K562 (cell line): ENCODE results near the gene MGST2. TPM values are rescaled to one million over a fixed set of nuclear protein-coding genes. Genes with fewer than 3 reads are reported as not detected.

Source experiments
- ATAC-seq: fragments of 200-7000 bp; cut with Tn5 transposase; 3 replicates; pipeline ENCODE4 v1.9.1; 2020; ENCODE audit warnings: moderate library complexity
- BruUV-seq: library from RNA; stranded (reverse); fragments of 400-500 nt; replicated peaks from 2 replicates; lab custom pipeline; 2021; lab: Mats Ljungman, UMichigan
- CTCF ChIA-PET: fragments of 300-600 bp; formaldehyde crosslinking; extraction: SDS; loops from one replicate; lab custom pipeline; 2021; ENCODE audit warnings: low intra/inter-chr PET ratio; lab: Yijun Ruan, JAX
- POLR2A ChIA-PET: fragments of 300-600, 350-650 bp; sonication (Branson Sonifier 250); formaldehyde crosslinking; extraction: SDS; loops from one replicate; lab custom pipeline; 2021; ENCODE audit warnings: antibody characterized with exemption, inconsistent platforms; lab: Yijun Ruan, JAX
- DNase-seq, 4 experiments: peaks; one replicate each; pipeline versions ENCODE4 v3.0.0 to v3.0.0-alpha.2; 2011 to 2018; ENCODE audit warnings: low spot score in 3 of 4, mixed read lengths in 3 of 4; ENCODE audit errors: extremely low read depth in 1 of 4
- FAIRE-seq: peaks from 2 replicates; lab custom pipeline; 2011; peaks lifted over from hg19 to GRCh38; lab: Jason Lieb, UNC
- H2AFZ ChIP-seq: 2 replicates; pipeline ENCODE4 v1.6.0; 2011; ENCODE audit warnings: low read depth, low read length, control low read depth, inconsistent platforms
- H3K27ac ChIP-seq: fragments of 200-600 bp; 3 replicates; pipeline ENCODE4 v1.8.0; 2011; ENCODE audit warnings: low read depth, mild to moderate bottlenecking, control low read depth, inconsistent platforms, low read length, moderate library complexity, mixed read lengths; ENCODE audit errors: extremely low read depth
- H3K27me3 ChIP-seq, 2 experiments: fragments of 300-600 bp in 1 of 2; 2 replicates in 1 of 2; 3 replicates in 1 of 2; pipeline versions ENCODE4 v1.6.0 to v1.8.0; 2011; ENCODE audit warnings: inconsistent platforms in 2 of 2, low read length in 2 of 2, mild to moderate bottlenecking in 1 of 2, mixed read lengths in 1 of 2, moderate library complexity in 1 of 2; ENCODE audit not compliant: control insufficient read depth in 2 of 2, insufficient read depth in 2 of 2
- H3K36me3 ChIP-seq: fragments of 300-600 bp; 3 replicates; pipeline ENCODE4 v1.8.0; 2011; ENCODE audit warnings: mild to moderate bottlenecking, low read length, inconsistent platforms; ENCODE audit not compliant: control insufficient read depth, insufficient read depth
- H3K4me1 ChIP-seq, 2 experiments: fragments of 200-600 bp in 1 of 2; replicated peaks in 1 of 2; 2 replicates in 1 of 2; 3 replicates in 1 of 2; pipeline versions ENCODE4 v1.5.1 to v1.8.0; 2011; ENCODE audit warnings: inconsistent platforms in 2 of 2, low read length in 2 of 2, mild to moderate bottlenecking in 1 of 2, mixed read lengths in 1 of 2, moderate library complexity in 1 of 2; ENCODE audit not compliant: control insufficient read depth in 2 of 2, insufficient read depth in 2 of 2
- H3K4me2 ChIP-seq: 2 replicates; pipeline ENCODE4 v1.6.1; 2011; ENCODE audit warnings: low read length, control low read depth, inconsistent platforms, mixed read lengths; ENCODE audit not compliant: insufficient read depth
- H3K4me3 ChIP-seq: fragments of 200-600 bp; sonication (generic), shearing (Covaris generic); 2 replicates; pipeline ENCODE4 v1.5.1; 2016; ENCODE audit warnings: control low read depth, inconsistent platforms
- H3K79me2 ChIP-seq: fragments of 200-600 bp; 3 replicates; pipeline ENCODE4 v1.8.0; 2011; ENCODE audit warnings: low read length, inconsistent platforms; ENCODE audit not compliant: control insufficient read depth, insufficient read depth
- H3K9ac ChIP-seq, 2 experiments: 2 replicates each; pipeline versions ENCODE4 v1.6.0 to v1.6.1; 2011; ENCODE audit warnings: low read depth in 2 of 2, low read length in 2 of 2, control low read depth in 1 of 2, inconsistent platforms in 1 of 2, mild to moderate bottlenecking in 1 of 2, mixed read lengths in 1 of 2; ENCODE audit not compliant: insufficient read depth in 1 of 2
- H3K9me1 ChIP-seq: one replicate; pipeline ENCODE4 v1.6.0; 2011; ENCODE audit warnings: inconsistent platforms, mild to moderate bottlenecking, low read length, moderate library complexity; ENCODE audit not compliant: control insufficient read depth, insufficient read depth
- H3K9me3 ChIP-seq: replicated peaks from 2 replicates; pipeline ENCODE4 v1.5.1; 2011; ENCODE audit warnings: low read depth, low read length, inconsistent platforms; ENCODE audit not compliant: control insufficient read depth, insufficient read depth
- H4K20me1 ChIP-seq: replicated peaks from 2 replicates; pipeline ENCODE4 v1.6.1; 2011; ENCODE audit warnings: low read length, inconsistent platforms, mixed read lengths; ENCODE audit not compliant: control insufficient read depth, insufficient read depth
- KDM5B ChIP-seq: fragments of 200-600 bp; sonication (generic); IDR thresholded peaks from 2 replicates; pipeline ENCODE4 v1.6.1; 2012; ENCODE audit warnings: low read depth, mild to moderate bottlenecking, moderate library complexity, low read length, control low read depth, inconsistent platforms; ENCODE audit not compliant: insufficient replicate concordance
- RBM34 ChIP-seq: fragments of 200-400 bp; formaldehyde crosslinking; IDR thresholded peaks from 2 replicates; pipeline ENCODE4 v1.6.1; 2018; ENCODE audit warnings: low read length, borderline replicate concordance; ENCODE audit not compliant: insufficient read depth
- SMAD4 ChIP-seq: fragments of 250-450 bp; sonication (Bioruptor Pico); conservative IDR thresholded peaks from 2 replicates; pipeline ENCODE4 v1.8.0; 2021; ENCODE audit warnings: inconsistent platforms, mild to moderate bottlenecking, moderate library complexity
- USF2 ChIP-seq: sonication (generic); formaldehyde crosslinking; IDR thresholded peaks from 2 replicates; pipeline ENCODE4 v1.5.0; 2020; ENCODE audit warnings: missing genetic modification reagents
- ZBTB11 ChIP-seq, 3 experiments: fragments of 200-800 bp in 1 of 3; fragments of 250-450 bp in 1 of 3; fragments of 450-650 bp in 1 of 3; sonication (Bioruptor Pico) in 1 of 3; sonication (Bioruptor generic) in 1 of 3; formaldehyde crosslinking in 1 of 3; IDR thresholded peaks; 2 replicates each; pipeline versions ENCODE4 v1.6.1 to v1.8.0; 2016 to 2022; ENCODE audit warnings: mild to moderate bottlenecking in 2 of 3, missing genetic modification characterization in 2 of 3, missing compliant biosample characterization in 1 of 3, moderate library complexity in 1 of 3
- WGBS: fragments of 100-300 bp; shearing (Covaris generic); methylation state at CpG from one replicate; pipeline ENCODE4 v1.1.6; 2016; ENCODE audit warnings: low coverage, mixed read lengths; ENCODE audit not compliant: insufficient coverage; ENCODE audit errors: missing lambda C conversion rate; 5-methylcytosine and 5-hydroxymethylcytosine counted together
- in situ Hi-C: fragments of 300-500 bp; cut with MboI; formaldehyde crosslinking; loops from 4 replicates; pipeline ENCODE4 v1.15.0; 2018; ENCODE audit warnings: inconsistent platforms, mixed read lengths
- intact Hi-C: fragments of 100-400 bp; cut with micrococcal nuclease; formaldehyde crosslinking; loops from 2 replicates; pipeline ENCODE4 v1.14.2; 2022
- polyA plus RNA-seq, 8 experiments: library from polyadenylated mRNA; depleted of rRNA in 4 of 8; stranded (reverse) in 5 of 8; unstranded in 3 of 8; fragments of >200 nt; fragmentation: Nextera tagmentation in 2 of 8; fragmentation: Illumina TruSeq in 1 of 8; extraction: Ambion mirVana in 2 of 8; extraction: Trizol in 1 of 8; gene quantifications; 2 replicates each; pipeline versions ENCODE4 v1.2.1 to v1.2.3, GENCODE V29; 2011 to 2014; ENCODE audit warnings: inconsistent platforms in 1 of 8, missing spikeins in 1 of 8
- total RNA-seq, 7 experiments: library from RNA; depleted of rRNA in 6 of 7; stranded (reverse); fragments of >200 nt in 6 of 7; fragmentation: Illumina TruSeq in 2 of 7; extraction: Trizol in 2 of 7; gene quantifications; 2 replicates each; pipeline versions ENCODE4 v1.2.1 to v1.2.3, GENCODE V29; 2011 to 2021; ENCODE audit warnings: low replicate concordance in 1 of 7
- TF ChIP-seq, protein P1 (sequence below): sonication (generic); formaldehyde crosslinking; IDR thresholded peaks from 2 replicates; pipeline ENCODE4 v1.8.0; 2022; ENCODE audit warnings: mild to moderate bottlenecking, missing genetic modification reagents, borderline replicate concordance
- TF ChIP-seq, protein P2 (sequence below): fragments of 450-650 bp; formaldehyde crosslinking; IDR thresholded peaks from 2 replicates; pipeline ENCODE4 v1.4.0; 2022; ENCODE audit warnings: mild to moderate bottlenecking, moderate library complexity
- TF ChIP-seq, protein P3 (sequence below), 2 experiments: fragments of 450-650 bp in 1 of 2; IDR thresholded peaks; 2 replicates each; pipeline ENCODE4 v1.6.1; 2011 to 2017; ENCODE audit warnings: low read depth in 2 of 2, antibody characterized with exemption in 1 of 2, borderline replicate concordance in 1 of 2, low read length in 1 of 2, mild to moderate bottlenecking in 1 of 2, mixed read lengths in 1 of 2; ENCODE audit not compliant: control insufficient read depth in 1 of 2

MGST2 gene
- total and polyA plus RNA-seq, 9 of the 15 experiments (the other 6 are each of a cell fraction or from before 2014, with no cell fraction given) = 38.7 to 115 (median 84.6) TPM

- POLR2A ChIA-PET = no interaction called here
- FAIRE-seq = no peak
- TF ChIP-seq, protein P1, sequence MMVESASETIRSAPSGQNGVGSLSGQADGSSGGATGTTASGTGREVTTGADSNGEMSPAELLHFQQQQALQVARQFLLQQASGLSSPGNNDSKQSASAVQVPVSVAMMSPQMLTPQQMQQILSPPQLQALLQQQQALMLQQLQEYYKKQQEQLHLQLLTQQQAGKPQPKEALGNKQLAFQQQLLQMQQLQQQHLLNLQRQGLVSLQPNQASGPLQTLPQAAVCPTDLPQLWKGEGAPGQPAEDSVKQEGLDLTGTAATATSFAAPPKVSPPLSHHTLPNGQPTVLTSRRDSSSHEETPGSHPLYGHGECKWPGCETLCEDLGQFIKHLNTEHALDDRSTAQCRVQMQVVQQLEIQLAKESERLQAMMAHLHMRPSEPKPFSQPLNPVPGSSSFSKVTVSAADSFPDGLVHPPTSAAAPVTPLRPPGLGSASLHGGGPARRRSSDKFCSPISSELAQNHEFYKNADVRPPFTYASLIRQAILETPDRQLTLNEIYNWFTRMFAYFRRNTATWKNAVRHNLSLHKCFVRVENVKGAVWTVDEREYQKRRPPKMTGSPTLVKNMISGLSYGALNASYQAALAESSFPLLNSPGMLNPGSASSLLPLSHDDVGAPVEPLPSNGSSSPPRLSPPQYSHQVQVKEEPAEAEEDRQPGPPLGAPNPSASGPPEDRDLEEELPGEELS (CRISPR knock-in tag) = no peak
- TF ChIP-seq SMAD4 (CRISPR knock-in tag) (no peak), ZBTB11 (CRISPR knock-in tag; IDR thresholded peaks at IDR 0.05) (no peak), KDM5B (no peak), USF2 (CRISPR knock-in tag) (no peak), RBM34 (no peak)
- TF ChIP-seq, protein P2, sequence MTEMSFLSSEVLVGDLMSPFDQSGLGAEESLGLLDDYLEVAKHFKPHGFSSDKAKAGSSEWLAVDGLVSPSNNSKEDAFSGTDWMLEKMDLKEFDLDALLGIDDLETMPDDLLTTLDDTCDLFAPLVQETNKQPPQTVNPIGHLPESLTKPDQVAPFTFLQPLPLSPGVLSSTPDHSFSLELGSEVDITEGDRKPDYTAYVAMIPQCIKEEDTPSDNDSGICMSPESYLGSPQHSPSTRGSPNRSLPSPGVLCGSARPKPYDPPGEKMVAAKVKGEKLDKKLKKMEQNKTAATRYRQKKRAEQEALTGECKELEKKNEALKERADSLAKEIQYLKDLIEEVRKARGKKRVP = no peak
- TF ChIP-seq, protein P3, sequence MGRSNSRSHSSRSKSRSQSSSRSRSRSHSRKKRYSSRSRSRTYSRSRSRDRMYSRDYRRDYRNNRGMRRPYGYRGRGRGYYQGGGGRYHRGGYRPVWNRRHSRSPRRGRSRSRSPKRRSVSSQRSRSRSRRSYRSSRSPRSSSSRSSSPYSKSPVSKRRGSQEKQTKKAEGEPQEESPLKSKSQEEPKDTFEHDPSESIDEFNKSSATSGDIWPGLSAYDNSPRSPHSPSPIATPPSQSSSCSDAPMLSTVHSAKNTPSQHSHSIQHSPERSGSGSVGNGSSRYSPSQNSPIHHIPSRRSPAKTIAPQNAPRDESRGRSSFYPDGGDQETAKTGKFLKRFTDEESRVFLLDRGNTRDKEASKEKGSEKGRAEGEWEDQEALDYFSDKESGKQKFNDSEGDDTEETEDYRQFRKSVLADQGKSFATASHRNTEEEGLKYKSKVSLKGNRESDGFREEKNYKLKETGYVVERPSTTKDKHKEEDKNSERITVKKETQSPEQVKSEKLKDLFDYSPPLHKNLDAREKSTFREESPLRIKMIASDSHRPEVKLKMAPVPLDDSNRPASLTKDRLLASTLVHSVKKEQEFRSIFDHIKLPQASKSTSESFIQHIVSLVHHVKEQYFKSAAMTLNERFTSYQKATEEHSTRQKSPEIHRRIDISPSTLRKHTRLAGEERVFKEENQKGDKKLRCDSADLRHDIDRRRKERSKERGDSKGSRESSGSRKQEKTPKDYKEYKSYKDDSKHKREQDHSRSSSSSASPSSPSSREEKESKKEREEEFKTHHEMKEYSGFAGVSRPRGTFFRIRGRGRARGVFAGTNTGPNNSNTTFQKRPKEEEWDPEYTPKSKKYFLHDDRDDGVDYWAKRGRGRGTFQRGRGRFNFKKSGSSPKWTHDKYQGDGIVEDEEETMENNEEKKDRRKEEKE (IDR thresholded peaks at IDR 0.05; ENCODE audit: borderline replicate concordance in 1 of 2, control insufficient read depth in 1 of 2, low read depth in 2 of 2, low read length in 1 of 2) = no peak
These were observed 81.0 kb downstream of the MGST2 start for GRCh38 chr4:139746431-139747171.

More at GRCh38 chr4:139746431-139747171, 81.0 kb downstream of the MGST2 start:
- H3K27me3 ChIP-seq = peaks cover 15 to 36% of the 10 kb centered on the region in 2 experiments; a peak in 4 of 5 replicates
- no peaks in the 10 kb centered on the region; the same call in 1 of the 2 replicates for H4K20me1 ChIP-seq
- H3K27ac ChIP-seq = no peak overlapping the region
- WGBS = under 1% methylated on average over 12 of the region's 12 CpGs
- no peak overlapping the region for H3K9ac ChIP-seq
- no peak for DNase-seq
- no peaks in the 10 kb centered on the region for H3K79me2 ChIP-seq
- no peak for ATAC-seq
- intact Hi-C loops (no loop called here), in situ Hi-C loops (no loop called here)
- H3K4me1 ChIP-seq = no peaks in the 10 kb centered on the region
- CTCF ChIA-PET = interaction anchor here (1.1 kb wide), 1 partner anchor 90 kb away, joined by 4 read pairs; no protein-coding TSS in a partner anchor
- H3K9me3 ChIP-seq = no peaks in the 10 kb centered on the region
- no TSS peak for BruUV-seq
- no peaks in the 10 kb centered on the region for H3K36me3 ChIP-seq
- H2AFZ ChIP-seq = no peak overlapping the region
- H3K9me1 ChIP-seq = no peaks in the 10 kb centered on the region
- H3K4me2 ChIP-seq = no peak overlapping the region
- no peak overlapping the region for H3K4me3 ChIP-seq
